HFF-Myc (cell line): Measurements from ENCODE around the gene APELA.
"Not testable (repeated sequence)": the region's sequence is repeated elsewhere in the genome, so short reads cannot be mapped to it uniquely, and the experiment has no call there.

Experiments used
- DNase-seq: peaks from one replicate; pipeline ENCODE4 v3.0.0-alpha.2; 2011; ENCODE audit warnings: low read depth; ENCODE audit errors: extremely low read depth
- H3K4me3 ChIP-seq: replicated peaks from 2 replicates; pipeline ENCODE4 v1.5.1; 2011; ENCODE audit warnings: low read depth, mild to moderate bottlenecking, control low read depth, low read length
- CTCF ChIP-seq: IDR thresholded peaks from 2 replicates; pipeline ENCODE4 v1.5.1; 2012; ENCODE audit warnings: mild to moderate bottlenecking, low read depth, low read length, control low read depth; ENCODE audit errors: missing control alignments

Gene APELA

GRCh38 chr4:164935363-164935762 is 58.4 kb downstream of the APELA start:
- no peak overlapping the region for H3K4me3 ChIP-seq

GRCh38 chr4:164935865-164936606 is 59.1 kb downstream of the APELA start:
- H3K4me3 ChIP-seq, DNase-seq: not testable (repeated sequence)

More at GRCh38 chr4:164935363-164935762, 58.4 kb downstream of the APELA start:
- no peak for TF ChIP-seq CTCF
- DNase-seq = no peak

- no peak overlapping the region for H3K4me3 ChIP-seq
- peak; percentile 22 for TF ChIP-seq CTCF
- no peak for DNase-seq
These were observed 60.7 kb downstream of the APELA start for GRCh38 chr4:164937576-164938270.

GRCh38 chr4:164943192-164943591 is 66.2 kb downstream of the APELA start:
- DNase-seq = no peak
- H3K4me3 ChIP-seq = no peak overlapping the region
- TF ChIP-seq CTCF = no peak

- DNase-seq = no peak
- H3K4me3 ChIP-seq = no peak overlapping the region
- TF ChIP-seq CTCF = no peak
These were observed 68.2 kb downstream of the APELA start for GRCh38 chr4:164945146-164945545.

- no peak for DNase-seq
- TF ChIP-seq CTCF = no peak
- no peak overlapping the region for H3K4me3 ChIP-seq
These were observed 69.8 kb downstream of the APELA start for GRCh38 chr4:164946810-164947209.
